Astrocyte of the cerebellum (primary cell): Measurements from ENCODE around the gene LRRC36.

Experiments used
- DNase-seq: peaks from one replicate; pipeline ENCODE4 v3.0.0-alpha.2; 2011; ENCODE audit warnings: low read depth
- H3K4me3 ChIP-seq: 2 replicates; pipeline ENCODE4 v1.5.1; 2011; ENCODE audit warnings: mild to moderate bottlenecking, low read depth, low read length, moderate library complexity
- CTCF ChIP-seq: IDR thresholded peaks from 2 replicates; pipeline ENCODE4 v1.5.1; 2012; ENCODE audit warnings: low read length, low read depth, moderate library complexity, mild to moderate bottlenecking; ENCODE audit errors: missing control alignments
- in situ Hi-C: cut with HindIII; loops from 2 replicates; pipeline ENCODE4 v1.10.0; 2017; ENCODE audit warnings: low sequenced_read_pairs

Gene LRRC36

GRCh38 chr16:67296420-67296819 lies 30.2 kb upstream of the LRRC36 start:
- in situ Hi-C loops = no loop called here
- DNase-seq = peak; percentile 56
- TF ChIP-seq CTCF = no peak
- no peak overlapping the region for H3K4me3 ChIP-seq

- no peak overlapping the region for H3K4me3 ChIP-seq
- DNase-seq = no peak
- TF ChIP-seq CTCF = no peak
- in situ Hi-C loops = no loop called here
Measured at GRCh38 chr16:67298277-67298676, 28.3 kb upstream of the LRRC36 start.

GRCh38 chr16:67299269-67299668 lies 27.3 kb upstream of the LRRC36 start:
- TF ChIP-seq CTCF = no peak
- DNase-seq = no peak
- no peak overlapping the region for H3K4me3 ChIP-seq
- in situ Hi-C loops = no loop called here

GRCh38 chr16:67301080-67301782 lies 25.4 kb upstream of the LRRC36 start:
- no peak for DNase-seq
- TF ChIP-seq CTCF = no peak
- H3K4me3 ChIP-seq = no peak overlapping the region
- in situ Hi-C loops = no loop called here

GRCh38 chr16:67302076-67302475 lies 24.5 kb upstream of the LRRC36 start:
- TF ChIP-seq CTCF = no peak
- in situ Hi-C loops = no loop called here
- DNase-seq = no peak

GRCh38 chr16:67302970-67303369 lies 23.6 kb upstream of the LRRC36 start:
- no peak for DNase-seq
- in situ Hi-C loops = no loop called here
- no peak for TF ChIP-seq CTCF
- H3K4me3 ChIP-seq = no peak overlapping the region

More at GRCh38 chr16:67302076-67302475, 24.5 kb upstream of the LRRC36 start:
- H3K4me3 ChIP-seq = no peak overlapping the region
